ENCODE results near the gene GPAM.

- no peak for TF ChIP-seq POLR2AphosphoS5 (IDR thresholded peaks at IDR 0.05; ENCODE audit: insufficient read depth in 1 of 2, low read depth in 1 of 2)
- no peak for TF ChIP-seq POLR2A (IDR thresholded peaks at IDR 0.05)
Measured at GRCh38 chr10:112215342-112215774, 31.8 kb upstream of the GPAM start.

Data from vagina (tissue), 2 donors.